ENCODE results near the gene ZNF778.

Gene ZNF778

DNA sequence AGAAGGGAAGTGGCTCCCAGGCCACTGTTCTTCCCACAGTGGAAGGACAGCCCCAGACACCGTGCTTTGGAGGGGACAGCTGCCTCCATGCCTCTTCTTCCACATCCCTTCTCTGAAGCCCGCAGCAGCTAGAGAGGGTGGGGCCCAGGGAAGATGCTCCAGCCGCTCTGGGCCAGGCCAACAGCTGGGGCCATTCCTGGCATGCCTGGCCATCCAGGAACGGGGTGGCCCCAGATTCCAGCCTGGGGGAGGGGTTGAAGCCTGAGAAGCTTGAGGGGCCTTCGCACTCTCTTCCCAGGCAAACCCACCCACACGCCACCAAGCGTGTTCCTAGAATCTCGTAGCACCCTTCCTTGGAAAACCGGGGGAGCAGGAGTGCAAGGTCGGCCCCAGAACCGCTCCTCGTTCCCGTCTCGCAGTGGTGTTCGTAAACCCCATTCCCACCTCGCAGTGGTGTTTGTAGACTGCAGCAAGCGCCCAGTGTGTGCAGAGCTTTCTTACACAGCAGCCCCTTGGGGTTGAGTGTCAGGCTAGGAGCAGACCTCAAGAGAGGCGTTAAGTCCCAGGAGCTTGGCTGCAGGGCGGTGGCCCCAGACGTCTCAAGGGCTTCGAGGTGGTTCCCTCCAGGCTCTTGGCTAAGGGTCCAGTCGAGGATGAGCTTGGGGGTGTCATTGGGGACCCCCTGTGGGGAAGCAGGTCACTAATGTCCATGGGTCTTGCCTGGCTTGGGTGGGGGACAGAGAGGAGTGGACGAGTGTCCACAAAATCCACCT is 43.3 kb upstream of the ZNF778 start:
- Histone ChIP-seq H2AFZ (ENCODE audit: low read length, unreplicated experiment) (no peak overlapping the region), H3K27ac (ENCODE audit: low read depth, low read length) (no peak overlapping the region), H3K79me2 (ENCODE audit: control insufficient read depth, insufficient read depth, low read length, unreplicated experiment) (no peaks in the 10 kb centered on the region), H3K36me3 (ENCODE audit: insufficient read depth, low read length) (no peaks in the 10 kb centered on the region), H3K4me1 (ENCODE audit: control insufficient read depth, insufficient read depth, low read length, unreplicated experiment) (no peaks in the 10 kb centered on the region), H3K4me3 (ENCODE audit: low read depth, low read length) (no peak overlapping the region), H3K27me3 (ENCODE audit: insufficient read depth, low read length) (peaks cover 15% of the 10 kb centered on the region)

DNA sequence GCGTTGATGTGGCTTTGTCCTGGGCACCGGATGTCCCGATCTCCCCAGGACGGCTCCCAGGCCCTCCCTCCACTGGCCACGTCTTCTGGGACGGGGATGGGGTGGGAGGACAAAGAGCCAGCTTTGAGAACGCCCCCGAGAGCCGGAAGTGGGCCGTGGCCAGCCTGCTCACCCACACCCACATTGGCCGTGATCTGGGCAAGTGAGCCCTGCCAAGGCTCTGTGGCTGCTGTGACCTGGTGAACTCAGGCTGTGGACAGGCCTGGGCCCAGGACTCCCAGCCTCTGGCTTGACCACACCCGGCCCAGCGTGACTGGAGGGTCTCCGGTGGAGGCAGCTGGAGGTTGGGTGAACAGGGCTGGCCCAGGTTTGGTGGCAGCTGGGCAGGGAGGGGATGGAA is 42.6 kb upstream of the ZNF778 start:
- H3K36me3 ChIP-seq (ENCODE audit: insufficient read depth, low read length) = no peaks in the 10 kb centered on the region
- no peaks in the 10 kb centered on the region for H3K79me2 ChIP-seq (ENCODE audit: control insufficient read depth, insufficient read depth, low read length, unreplicated experiment)
- no peak overlapping the region for H2AFZ ChIP-seq (ENCODE audit: low read length, unreplicated experiment)
- H3K4me1 ChIP-seq (ENCODE audit: control insufficient read depth, insufficient read depth, low read length, unreplicated experiment) = no peaks in the 10 kb centered on the region
- H3K27ac ChIP-seq (ENCODE audit: low read depth, low read length) = no peak overlapping the region
- H3K27me3 ChIP-seq (ENCODE audit: insufficient read depth, low read length) = peaks cover 12% of the 10 kb centered on the region
- no peak overlapping the region for H3K4me3 ChIP-seq (ENCODE audit: low read depth, low read length)

DNA sequence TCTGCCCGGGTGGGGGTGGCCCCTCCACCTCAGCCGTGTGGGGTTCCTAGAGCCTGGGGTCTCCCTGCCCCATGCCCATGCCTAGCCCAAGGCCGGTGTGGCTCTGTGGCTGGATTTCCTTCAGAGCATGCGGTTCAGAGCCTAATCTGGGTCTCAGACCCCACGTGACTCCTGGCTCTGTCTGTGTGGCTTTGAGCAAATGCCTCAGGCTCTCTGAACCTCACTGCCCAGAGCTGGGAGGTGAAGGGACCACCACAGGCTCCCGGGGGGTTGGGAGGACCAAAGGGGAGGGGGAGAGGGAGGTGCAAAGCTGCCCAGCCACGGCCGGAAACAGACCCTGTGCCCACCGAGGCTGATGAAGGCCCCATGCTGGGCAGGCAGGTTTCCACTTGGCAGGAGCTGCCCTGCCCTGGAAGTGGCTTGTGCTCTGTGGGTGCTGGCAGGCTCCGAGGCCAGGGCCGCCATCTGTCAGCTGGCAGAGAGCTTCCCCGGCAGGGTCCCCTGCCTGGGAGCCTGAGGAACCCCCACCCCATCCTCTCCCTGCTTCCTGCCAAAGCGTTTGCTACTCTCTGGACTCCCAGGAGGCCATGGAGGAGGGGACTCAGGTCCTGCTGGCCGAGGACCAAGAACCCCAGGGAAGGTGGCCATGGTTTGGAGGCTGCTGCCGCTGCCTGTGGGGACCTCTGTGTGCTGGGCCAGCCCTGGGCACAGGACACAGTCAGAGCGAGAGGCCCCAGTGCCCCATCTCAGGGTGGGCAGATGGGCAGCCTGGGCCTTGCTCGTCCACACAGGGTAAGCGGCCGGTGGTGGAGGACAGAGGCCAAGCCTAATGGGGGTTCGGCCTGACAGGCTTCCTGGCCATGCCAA is 42.0 kb upstream of the ZNF778 start:
- Histone ChIP-seq H2AFZ (ENCODE audit: low read length, unreplicated experiment) (no peak overlapping the region), H3K79me2 (ENCODE audit: control insufficient read depth, insufficient read depth, low read length, unreplicated experiment) (no peaks in the 10 kb centered on the region), H3K27me3 (ENCODE audit: insufficient read depth, low read length) (peaks cover 6% of the 10 kb centered on the region), H3K4me1 (ENCODE audit: control insufficient read depth, insufficient read depth, low read length, unreplicated experiment) (no peaks in the 10 kb centered on the region), H3K4me3 (ENCODE audit: low read depth, low read length) (no peak overlapping the region), H3K27ac (ENCODE audit: low read depth, low read length) (no peak overlapping the region), H3K36me3 (ENCODE audit: insufficient read depth, low read length) (no peaks in the 10 kb centered on the region)

DNA sequence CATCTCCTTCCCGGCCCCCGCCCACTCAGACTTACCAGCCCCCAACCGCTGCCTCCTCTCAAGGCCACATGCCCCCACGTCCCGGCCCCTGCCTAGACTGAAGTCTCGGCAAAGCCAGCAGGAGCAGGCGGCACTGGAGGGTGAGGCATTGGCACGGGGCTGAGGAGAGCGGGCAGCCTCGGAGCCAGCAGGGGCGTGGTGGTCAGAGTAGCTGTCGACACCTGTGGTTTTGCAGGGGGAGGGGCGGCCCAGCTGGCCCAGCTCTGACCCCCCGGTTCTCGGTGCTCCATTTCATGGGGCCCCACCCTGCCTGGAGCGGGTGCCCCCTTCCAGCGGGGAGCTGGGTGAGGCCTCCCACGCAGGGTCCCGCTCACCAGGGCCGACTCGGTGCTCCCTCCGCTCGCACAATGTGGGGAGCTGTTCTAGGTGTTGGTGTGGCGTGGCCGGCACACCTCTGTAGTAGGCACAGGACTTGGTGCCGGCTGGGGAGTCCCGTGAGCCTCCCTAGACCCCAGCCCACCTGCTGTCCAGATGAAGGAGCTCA is 41.3 kb upstream of the ZNF778 start:
- H3K4me1 ChIP-seq (ENCODE audit: control insufficient read depth, insufficient read depth, low read length, unreplicated experiment) = no peaks in the 10 kb centered on the region
- H3K27me3 ChIP-seq (ENCODE audit: insufficient read depth, low read length) = no peaks in the 10 kb centered on the region
- H3K79me2 ChIP-seq (ENCODE audit: control insufficient read depth, insufficient read depth, low read length, unreplicated experiment) = no peaks in the 10 kb centered on the region
- H3K36me3 ChIP-seq (ENCODE audit: insufficient read depth, low read length) = no peaks in the 10 kb centered on the region
- H3K27ac ChIP-seq (ENCODE audit: low read depth, low read length) = no peak overlapping the region
- no peak overlapping the region for H2AFZ ChIP-seq (ENCODE audit: low read length, unreplicated experiment)
- H3K4me3 ChIP-seq (ENCODE audit: low read depth, low read length) = no peak overlapping the region

DNA sequence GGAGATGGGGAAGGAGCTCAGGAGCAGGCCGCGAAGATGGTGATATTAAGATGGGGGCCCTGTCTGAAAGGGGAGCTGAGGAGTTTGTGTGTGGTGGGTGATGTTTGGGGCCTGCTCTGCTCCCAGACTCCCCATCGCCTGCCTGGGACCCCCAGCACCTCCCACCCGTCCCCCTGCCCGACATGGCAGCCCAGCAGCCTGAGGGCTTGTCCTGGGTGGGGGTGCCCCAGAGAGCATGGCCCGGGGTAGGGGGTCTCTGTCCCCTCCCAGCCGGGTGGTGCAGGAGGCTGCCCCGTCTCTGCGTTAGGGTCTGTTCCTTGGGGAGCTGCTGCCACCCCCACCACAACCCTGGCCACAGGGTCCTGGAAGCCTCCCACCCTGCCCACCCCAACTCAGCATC is 40.8 kb upstream of the ZNF778 start:
- no peak overlapping the region for H3K4me3 ChIP-seq (ENCODE audit: low read depth, low read length)
- no peaks in the 10 kb centered on the region for H3K36me3 ChIP-seq (ENCODE audit: insufficient read depth, low read length)
- H3K79me2 ChIP-seq (ENCODE audit: control insufficient read depth, insufficient read depth, low read length, unreplicated experiment) = no peaks in the 10 kb centered on the region
- H2AFZ ChIP-seq (ENCODE audit: low read length, unreplicated experiment) = no peak overlapping the region
- H3K4me1 ChIP-seq (ENCODE audit: control insufficient read depth, insufficient read depth, low read length, unreplicated experiment) = no peaks in the 10 kb centered on the region
- H3K27ac ChIP-seq (ENCODE audit: low read depth, low read length) = no peak overlapping the region
- H3K27me3 ChIP-seq (ENCODE audit: insufficient read depth, low read length) = no peaks in the 10 kb centered on the region

DNA sequence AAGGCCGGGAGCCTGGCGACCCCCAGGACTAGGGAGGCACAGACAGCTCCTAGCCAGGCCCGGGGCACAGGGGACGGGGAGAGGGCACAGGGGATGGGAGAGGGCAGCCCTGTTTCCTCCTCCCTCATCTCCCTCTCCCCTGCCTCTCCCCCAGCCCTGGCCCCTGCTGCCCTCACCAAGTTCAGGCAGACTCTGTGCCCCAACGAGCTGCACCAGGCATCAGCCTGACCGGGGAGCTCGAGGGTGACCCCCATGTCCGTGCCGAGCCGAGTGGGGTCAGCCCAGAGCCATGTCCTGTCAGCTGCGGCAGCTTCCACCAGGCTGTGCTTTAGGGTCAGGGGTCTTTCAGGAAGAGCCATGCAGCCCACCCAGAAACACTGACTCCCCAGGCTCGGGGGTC is 40.0 kb upstream of the ZNF778 start:
- H3K27ac ChIP-seq (ENCODE audit: low read depth, low read length) = no peak overlapping the region
- H2AFZ ChIP-seq (ENCODE audit: low read length, unreplicated experiment) = no peak overlapping the region
- H3K79me2 ChIP-seq (ENCODE audit: control insufficient read depth, insufficient read depth, low read length, unreplicated experiment) = no peaks in the 10 kb centered on the region
- H3K4me3 ChIP-seq (ENCODE audit: low read depth, low read length) = no peak overlapping the region
- H3K4me1 ChIP-seq (ENCODE audit: control insufficient read depth, insufficient read depth, low read length, unreplicated experiment) = no peaks in the 10 kb centered on the region
- H3K36me3 ChIP-seq (ENCODE audit: insufficient read depth, low read length) = no peaks in the 10 kb centered on the region
- H3K27me3 ChIP-seq (ENCODE audit: insufficient read depth, low read length) = no peaks in the 10 kb centered on the region

DNA sequence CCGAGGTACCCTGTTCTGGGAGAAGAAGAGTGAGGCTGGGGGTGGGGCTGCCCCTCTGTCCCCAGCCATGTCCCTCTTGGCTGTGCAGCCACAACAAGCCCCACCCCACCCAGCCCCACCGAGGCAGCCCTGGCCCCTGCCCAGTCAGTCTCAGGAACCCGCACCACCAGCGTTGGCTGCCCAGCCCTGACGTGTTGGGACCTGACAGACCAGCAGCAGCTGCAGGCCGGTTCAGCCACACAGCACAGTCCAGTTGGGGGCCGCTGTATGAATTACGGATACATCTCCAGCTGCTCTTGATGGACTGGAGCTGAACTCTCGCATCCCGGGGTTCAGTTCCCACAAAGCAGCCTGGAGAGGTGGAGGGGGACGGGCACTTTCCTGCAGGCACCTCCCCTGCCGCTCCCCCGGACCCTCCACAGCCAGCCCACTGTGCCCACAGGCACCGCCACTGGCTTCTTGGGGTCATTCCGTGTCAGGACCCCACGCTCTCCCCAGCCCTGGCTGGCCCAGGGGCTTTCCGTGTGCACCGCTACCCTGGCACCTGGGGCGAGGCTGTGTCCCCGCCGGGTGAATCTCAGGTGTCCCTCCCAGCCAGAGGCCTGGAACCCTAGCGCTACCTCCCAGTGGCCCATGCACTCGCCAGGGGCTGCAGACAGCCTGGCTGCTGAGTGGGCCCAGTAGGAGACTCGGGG is 38.9 kb upstream of the ZNF778 start:
- Histone ChIP-seq H3K27me3 (ENCODE audit: insufficient read depth, low read length) (peaks cover 5% of the 10 kb centered on the region), H3K4me3 (ENCODE audit: low read depth, low read length) (no peak overlapping the region), H3K79me2 (ENCODE audit: control insufficient read depth, insufficient read depth, low read length, unreplicated experiment) (no peaks in the 10 kb centered on the region), H3K4me1 (ENCODE audit: control insufficient read depth, insufficient read depth, low read length, unreplicated experiment) (no peaks in the 10 kb centered on the region), H3K36me3 (ENCODE audit: insufficient read depth, low read length) (no peaks in the 10 kb centered on the region), H3K27ac (ENCODE audit: low read depth, low read length) (no peak overlapping the region), H2AFZ (ENCODE audit: low read length, unreplicated experiment) (no peak overlapping the region)

DNA sequence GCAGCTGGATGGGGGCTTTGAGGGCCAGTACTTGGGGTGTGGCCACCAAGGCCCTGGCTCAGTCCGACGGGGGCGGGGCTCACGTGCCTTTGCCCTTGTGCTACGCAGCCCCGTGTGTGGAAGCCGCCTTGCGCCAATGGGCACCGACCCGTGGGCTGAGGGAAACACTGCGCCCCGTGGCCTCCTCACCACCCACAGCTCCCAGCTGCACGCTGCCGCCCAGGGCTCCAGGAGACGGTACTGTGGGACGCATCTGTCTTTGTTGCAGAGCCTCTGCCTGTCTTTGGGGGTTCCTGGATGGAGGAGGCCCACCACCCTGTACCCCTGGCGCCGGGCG is 38.4 kb upstream of the ZNF778 start:
- no peaks in the 10 kb centered on the region for H3K4me1 ChIP-seq (ENCODE audit: control insufficient read depth, insufficient read depth, low read length, unreplicated experiment)
- no peaks in the 10 kb centered on the region for H3K79me2 ChIP-seq (ENCODE audit: control insufficient read depth, insufficient read depth, low read length, unreplicated experiment)
- H3K27me3 ChIP-seq (ENCODE audit: insufficient read depth, low read length) = peaks cover 11% of the 10 kb centered on the region
- H2AFZ ChIP-seq (ENCODE audit: low read length, unreplicated experiment) = no peak overlapping the region
- no peak overlapping the region for H3K27ac ChIP-seq (ENCODE audit: low read depth, low read length)
- no peak overlapping the region for H3K4me3 ChIP-seq (ENCODE audit: low read depth, low read length)
- H3K36me3 ChIP-seq (ENCODE audit: insufficient read depth, low read length) = no peaks in the 10 kb centered on the region

DNA sequence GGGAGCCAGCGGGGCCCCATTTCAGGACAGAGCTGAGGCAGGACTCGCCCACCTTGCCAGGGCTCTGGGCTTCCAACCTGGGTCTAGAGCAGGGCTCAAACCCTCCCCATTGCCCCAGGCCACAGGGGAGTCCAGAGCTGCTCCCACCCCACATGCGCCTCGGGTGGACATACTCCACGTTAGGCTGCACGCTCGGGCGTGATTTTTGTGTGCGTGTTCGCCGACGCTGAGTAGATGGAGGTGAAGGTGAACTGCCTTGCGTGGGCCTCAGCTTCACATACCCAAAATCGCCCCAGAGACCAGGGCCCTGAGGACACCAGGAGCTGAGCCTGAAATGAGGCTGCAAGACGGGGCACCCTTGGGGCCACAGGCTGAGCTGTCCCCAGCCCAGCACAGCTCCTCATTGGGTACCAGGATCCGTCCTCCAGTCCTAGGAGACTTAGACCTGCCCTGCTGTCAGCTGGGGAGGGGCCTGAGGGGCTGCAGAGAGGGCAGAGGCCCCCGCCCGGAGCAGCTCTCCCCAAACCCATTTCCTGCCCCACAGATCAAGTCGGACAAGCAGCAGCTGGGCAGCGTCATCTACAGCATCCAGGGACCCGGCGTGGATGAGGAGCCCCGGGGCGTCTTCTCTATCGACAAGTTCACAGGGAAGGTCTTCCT is 37.7 kb upstream of the ZNF778 start:
- no peaks in the 10 kb centered on the region for H3K4me1 ChIP-seq (ENCODE audit: control insufficient read depth, insufficient read depth, low read length, unreplicated experiment)
- no peak overlapping the region for H3K4me3 ChIP-seq (ENCODE audit: low read depth, low read length)
- H3K36me3 ChIP-seq (ENCODE audit: insufficient read depth, low read length) = no peaks in the 10 kb centered on the region
- no peak overlapping the region for H3K27ac ChIP-seq (ENCODE audit: low read depth, low read length)
- no peaks in the 10 kb centered on the region for H3K79me2 ChIP-seq (ENCODE audit: control insufficient read depth, insufficient read depth, low read length, unreplicated experiment)
- H2AFZ ChIP-seq (ENCODE audit: low read length, unreplicated experiment) = no peak overlapping the region
- peaks cover 12% of the 10 kb centered on the region for H3K27me3 ChIP-seq (ENCODE audit: insufficient read depth, low read length)

DNA sequence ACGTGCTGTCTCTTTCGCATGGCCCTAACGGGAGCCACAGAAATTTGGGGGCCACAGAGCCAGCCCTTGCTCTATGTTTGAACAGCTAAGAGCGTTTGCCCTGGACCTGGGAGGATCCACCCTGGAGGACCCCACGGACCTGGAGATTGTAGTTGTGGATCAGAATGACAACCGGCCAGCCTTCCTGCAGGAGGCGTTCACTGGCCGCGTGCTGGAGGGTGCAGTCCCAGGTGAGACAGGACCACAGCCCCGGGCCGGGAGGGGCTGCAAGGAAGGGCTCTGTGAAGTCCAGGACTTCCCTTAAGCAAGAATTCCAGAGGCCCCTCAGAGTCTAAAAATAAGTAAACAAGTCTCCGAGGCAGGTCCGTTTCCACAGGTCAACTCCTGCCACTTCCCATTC is 34.0 kb upstream of the ZNF778 start:
- Histone ChIP-seq H3K4me3 (ENCODE audit: low read depth, low read length) (no peak overlapping the region), H3K36me3 (ENCODE audit: insufficient read depth, low read length) (no peaks in the 10 kb centered on the region), H3K4me1 (ENCODE audit: control insufficient read depth, insufficient read depth, low read length, unreplicated experiment) (no peaks in the 10 kb centered on the region), H2AFZ (ENCODE audit: low read length, unreplicated experiment) (no peak overlapping the region), H3K27ac (ENCODE audit: low read depth, low read length) (no peak overlapping the region), H3K27me3 (ENCODE audit: insufficient read depth, low read length) (peaks cover 12% of the 10 kb centered on the region), H3K79me2 (ENCODE audit: control insufficient read depth, insufficient read depth, low read length, unreplicated experiment) (no peaks in the 10 kb centered on the region)

Data from ACC112 (cell line).